ENCODE results near the gene PDZD2. TPM values are rescaled to one million over a fixed set of nuclear protein-coding genes. Genes with fewer than 3 reads are reported as not detected.

Gene PDZD2
- total and polyA plus RNA-seq, 2 donors (not counting 3 experiments of a cell fraction or from before 2014, with no cell fraction given) = 0.66 to 6.9 TPM

- Histone ChIP-seq H3K9me1 (replicated peaks; ENCODE audit: control insufficient read depth, extremely low read depth, insufficient read depth, low read length) (no peaks in the 10 kb centered on the region), H3K27me3 (ENCODE audit: control insufficient read depth in 2 of 2, insufficient read depth in 2 of 2, low read length in 2 of 2) (no peaks in the 10 kb centered on the region), H3K36me3 (ENCODE audit: control insufficient read depth in 2 of 2, extremely low read depth in 1 of 2, insufficient read depth in 2 of 2, low read length in 2 of 2) (peaks cover 12% of the 10 kb centered on the region in 2 experiments), H3K79me2 (ENCODE audit: control insufficient read depth, insufficient read depth, low read length) (peaks cover 4% of the 10 kb centered on the region), H3K9ac (replicated peaks; ENCODE audit: extremely low read depth, insufficient read depth, low read length) (no peak overlapping the region), H3K27ac (ENCODE audit: insufficient read depth, low read depth, low read length) (no peak overlapping the region), H3K4me3 (replicated peaks in 1 of 3; ENCODE audit: insufficient read depth in 1 of 3, low read depth in 1 of 3, low read length in 3 of 3) (no peak overlapping the region), H3K4me2 (ENCODE audit: insufficient read depth, low read length) (no peak overlapping the region), H2AFZ (ENCODE audit: low read depth, low read length) (no peak overlapping the region), H4K20me1 (replicated peaks; ENCODE audit: control insufficient read depth, extremely low read depth, insufficient read depth, low read length) (no peaks in the 10 kb centered on the region), H3K4me1 (ENCODE audit: control insufficient read depth, extremely low read depth, insufficient read depth, low read length) (peaks cover 30% of the 10 kb centered on the region), H3K9me3 (replicated peaks; ENCODE audit: control insufficient read depth, insufficient read depth, low read length) (no peaks in the 10 kb centered on the region)
- CTCF ChIA-PET = no interaction called here
- no peak for TF ChIP-seq MAX (IDR thresholded peaks at IDR 0.05; ENCODE audit: insufficient read depth, insufficient read length)
- BruUV-seq (replicated peaks) = no TSS peak
- DNase-seq (ENCODE audit: low read depth, low spot score) (no peak), FAIRE-seq (no peak)
- dilution Hi-C loops (cut with MboI; ENCODE audit: extremely low pct_ligation_motif_present, low sequenced_read_pairs) (no loop called here), intact Hi-C loops (cut with micrococcal nuclease) (no loop called here)
- POLR2A ChIA-PET = no interaction called here
Measured at GRCh38 chr5:32103521-32103920, 464.6 kb downstream of the PDZD2 start.

- peaks cover 4% of the 10 kb centered on the region for H3K79me2 ChIP-seq (ENCODE audit: control insufficient read depth, insufficient read depth, low read length)
- POLR2A ChIA-PET = interaction anchor here (0.6 kb wide), 1 partner anchor 48 kb away, joined by 3 read pairs; no protein-coding TSS in a partner anchor
- H3K36me3 ChIP-seq (ENCODE audit: control insufficient read depth in 2 of 2, extremely low read depth in 1 of 2, insufficient read depth in 2 of 2, low read length in 2 of 2) = peaks cover 15 to 23% of the 10 kb centered on the region in 2 experiments
- H3K9ac ChIP-seq (replicated peaks; ENCODE audit: extremely low read depth, insufficient read depth, low read length) = no peak overlapping the region
- CTCF ChIA-PET = interaction anchor here (2.6 kb wide), 1 partner anchor 8 kb away, joined by 9 read pairs; no protein-coding TSS in a partner anchor
- peaks cover 13% of the 10 kb centered on the region for H3K4me1 ChIP-seq (ENCODE audit: control insufficient read depth, extremely low read depth, insufficient read depth, low read length)
- H3K4me2 ChIP-seq (ENCODE audit: insufficient read depth, low read length) = no peak overlapping the region
- TF ChIP-seq POLR2AphosphoS5 (IDR thresholded peaks at IDR 0.05; ENCODE audit: insufficient read depth, low read depth, low read length) (no peak), GATA2 (IDR thresholded peaks at IDR 0.05; ENCODE audit: insufficient read depth, insufficient read length, low read depth, low read length) (no peak), MAX (IDR thresholded peaks at IDR 0.05; ENCODE audit: insufficient read depth, insufficient read length) (no peak), JUN (IDR thresholded peaks at IDR 0.05; ENCODE audit: borderline replicate concordance, insufficient read depth, insufficient read length, low read depth) (no peak), MYC (IDR thresholded peaks at IDR 0.05; ENCODE audit: low read depth, low read length) (no peak), CTCF (IDR thresholded peaks at IDR 0.05; ENCODE audit: extremely low read depth in 1 of 2, insufficient read depth in 1 of 2, low read depth in 1 of 2, low read length in 2 of 2) (no peak), EZH2 (IDR thresholded peaks at IDR 0.05; ENCODE audit: borderline replicate concordance, low read depth, low read length, severe bottlenecking) (no peak), FOS (IDR thresholded peaks at IDR 0.05; ENCODE audit: borderline replicate concordance, insufficient read depth, low read length) (no peak), POLR2A (IDR thresholded peaks at IDR 0.05; ENCODE audit: low read depth, low read length) (no peak)
- FAIRE-seq = no peak
- no peak for DNase-seq (ENCODE audit: low read depth, low spot score)
- no peaks in the 10 kb centered on the region for H4K20me1 ChIP-seq (replicated peaks; ENCODE audit: control insufficient read depth, extremely low read depth, insufficient read depth, low read length)
- H3K9me3 ChIP-seq (replicated peaks; ENCODE audit: control insufficient read depth, insufficient read depth, low read length) = no peaks in the 10 kb centered on the region
- dilution Hi-C loops (cut with MboI; ENCODE audit: extremely low pct_ligation_motif_present, low sequenced_read_pairs) = no loop called here
- H3K27ac ChIP-seq (ENCODE audit: insufficient read depth, low read depth, low read length) = no peak overlapping the region
- BruUV-seq (replicated peaks) = no TSS peak
- H3K9me1 ChIP-seq (replicated peaks; ENCODE audit: control insufficient read depth, extremely low read depth, insufficient read depth, low read length) = no peaks in the 10 kb centered on the region
- no peak overlapping the region for H3K4me3 ChIP-seq (replicated peaks in 1 of 3; ENCODE audit: insufficient read depth in 1 of 3, low read depth in 1 of 3, low read length in 3 of 3)
- no peak overlapping the region for H2AFZ ChIP-seq (ENCODE audit: low read depth, low read length)
- H3K27me3 ChIP-seq (ENCODE audit: control insufficient read depth in 2 of 2, insufficient read depth in 2 of 2, low read length in 2 of 2) = no peaks in the 10 kb centered on the region
- intact Hi-C loops (cut with micrococcal nuclease) = no loop called here
Measured at GRCh38 chr5:32107291-32107690, 468.4 kb downstream of the PDZD2 start.

Measured in endothelial cell of umbilical vein (primary cell).